GM12878 (cell line): ENCODE results near the gene APC2. TPM values are rescaled to one million over a fixed set of nuclear protein-coding genes. Genes with fewer than 3 reads are reported as not detected.

Experiments used
- ATAC-seq: fragments of 200-7000 bp; cut with Tn5 transposase; 3 replicates; pipeline ENCODE4 v1.9.1; 2020; ENCODE audit warnings: mild to moderate bottlenecking, moderate library complexity
- BruUV-seq: library from RNA; stranded (reverse); fragments of 400-500 nt; replicated peaks from 2 replicates; lab custom pipeline; 2021; lab: Mats Ljungman, UMichigan
- CTCF ChIA-PET: fragments of 300-600 bp; sonication (Branson Sonifier 250); formaldehyde crosslinking; extraction: SDS; loops from one replicate; lab custom pipeline; 2021; ENCODE audit warnings: inconsistent platforms; lab: Yijun Ruan, JAX
- POLR2A ChIA-PET: fragments of 350-600 bp; formaldehyde crosslinking; extraction: SDS; loops from one replicate; lab custom pipeline; 2021; ENCODE audit warnings: inconsistent platforms; lab: Charles Lee
- RAD21 ChIA-PET: fragments of 300-600 bp; sonication (Branson Sonifier 250); formaldehyde crosslinking; loops from one replicate; lab custom pipeline; 2023; ENCODE audit warnings: antibody characterized with exemption; ENCODE audit not compliant: unreplicated experiment; lab: Charles Lee
- SMC1A ChIA-PET: fragments of 300-600 bp; sonication (Branson Sonifier 250); formaldehyde crosslinking; loops from one replicate; lab custom pipeline; 2023; ENCODE audit not compliant: unreplicated experiment, uncharacterized antibody; lab: Charles Lee
- DNase-seq: peaks from one replicate; pipeline ENCODE4 v3.0.0-alpha.2; 2011; ENCODE audit warnings: low read depth, low spot score
- FAIRE-seq: peaks from 3 replicates; lab custom pipeline; 2011; peaks lifted over from hg19 to GRCh38; lab: Jason Lieb, UNC
- H2AFZ ChIP-seq: 2 replicates; pipeline ENCODE4 v1.6.0; 2011; ENCODE audit warnings: low read depth, low read length, control low read depth; ENCODE audit not compliant: control insufficient read depth
- H3K27ac ChIP-seq: 2 replicates; pipeline ENCODE4 v1.5.1; 2011; ENCODE audit warnings: control low read depth; ENCODE audit not compliant: control insufficient read depth, insufficient read depth
- H3K27me3 ChIP-seq, 2 experiments: replicated peaks in 1 of 2; 2 replicates each; pipeline versions ENCODE4 v1.6.0 to v1.6.1; 2011; ENCODE audit warnings: low read length in 1 of 2; ENCODE audit not compliant: control insufficient read depth in 2 of 2, insufficient read depth in 2 of 2
- H3K36me3 ChIP-seq, 2 experiments: 2 replicates each; pipeline ENCODE4 v1.5.1; 2011; ENCODE audit warnings: low read length in 1 of 2; ENCODE audit not compliant: control insufficient read depth in 2 of 2, insufficient read depth in 2 of 2
- H3K4me1 ChIP-seq: 2 replicates; pipeline ENCODE4 v1.6.1; 2011; ENCODE audit warnings: mild to moderate bottlenecking, low read length, moderate library complexity, mixed read lengths; ENCODE audit not compliant: control insufficient read depth, insufficient read depth
- H3K4me2 ChIP-seq: 2 replicates; pipeline ENCODE4 v1.6.0; 2011; ENCODE audit warnings: control low read depth; ENCODE audit not compliant: control insufficient read depth, insufficient read depth
- H3K4me3 ChIP-seq: fragments of 200-600 bp; sonication (generic); 2 replicates; pipeline ENCODE4 v1.5.1; 2016
- H3K79me2 ChIP-seq: 2 replicates; pipeline ENCODE4 v1.6.0; 2011; ENCODE audit warnings: low read length; ENCODE audit not compliant: control insufficient read depth, insufficient read depth
- H3K9ac ChIP-seq: 2 replicates; pipeline ENCODE4 v1.8.0; 2011; ENCODE audit warnings: low read length, control low read depth, mixed read lengths; ENCODE audit not compliant: control insufficient read depth, insufficient read depth
- H3K9me3 ChIP-seq: replicated peaks from 3 replicates; pipeline ENCODE4 v1.5.1; 2011; ENCODE audit warnings: mild to moderate bottlenecking, low read length; ENCODE audit not compliant: control insufficient read depth, insufficient read depth
- H4K20me1 ChIP-seq: 2 replicates; pipeline ENCODE4 v1.6.0; 2011; ENCODE audit not compliant: control insufficient read depth, insufficient read depth
- BRCA1 ChIP-seq: IDR thresholded peaks from 2 replicates; pipeline ENCODE4 v1.6.1; 2011; ENCODE audit warnings: low read depth, low read length, improper control_type of control experiment
- CHD2 ChIP-seq: IDR thresholded peaks from 2 replicates; pipeline ENCODE4 v1.6.1; 2011; ENCODE audit warnings: low read depth, low read length, improper control_type of control experiment, borderline replicate concordance
- EP300 ChIP-seq, 2 experiments: fragments of 150-350 bp in 1 of 2; IDR thresholded peaks; 2 replicates each; pipeline ENCODE4 v1.6.1; 2011 to 2012; ENCODE audit warnings: low read depth in 2 of 2, low read length in 2 of 2, borderline replicate concordance in 1 of 2, improper control_type of control experiment in 1 of 2, inconsistent platforms in 1 of 2; ENCODE audit not compliant: control insufficient read depth in 1 of 2
- GABPA ChIP-seq: IDR thresholded peaks from 2 replicates; pipeline ENCODE4 v1.6.1; 2014; ENCODE audit warnings: antibody characterized with exemption, low read depth, mild to moderate bottlenecking, inconsistent platforms
- IRF4 ChIP-seq: IDR thresholded peaks from 2 replicates; pipeline ENCODE4 v1.6.1; 2011; ENCODE audit warnings: low read depth, low read length
- POLR2A ChIP-seq: IDR thresholded peaks from 2 replicates; pipeline ENCODE4 v1.6.1; 2011; ENCODE audit warnings: low read depth, mild to moderate bottlenecking, low read length
- POLR2AphosphoS2 ChIP-seq: IDR thresholded peaks from 2 replicates; pipeline ENCODE4 v1.6.1; 2011; ENCODE audit warnings: low read depth, mild to moderate bottlenecking, low read length, improper control_type of control experiment, moderate library complexity
- POU2F2 ChIP-seq: IDR thresholded peaks from 3 replicates; pipeline ENCODE4 v1.6.1; 2011; ENCODE audit warnings: low read depth, mild to moderate bottlenecking, low read length, borderline replicate concordance
- SMAD5 ChIP-seq: IDR thresholded peaks from 2 replicates; pipeline ENCODE4 v1.6.1; 2016; ENCODE audit warnings: antibody characterized with exemption, low read depth
- SPI1 ChIP-seq: IDR thresholded peaks from 2 replicates; pipeline ENCODE4 v1.6.1; 2011; ENCODE audit warnings: low read depth, mild to moderate bottlenecking, low read length, moderate library complexity, borderline replicate concordance; ENCODE audit not compliant: insufficient read depth
- WGBS: methylation state at CpG from one replicate; pipeline ENCODE4 v1.1.6; 2016; ENCODE audit warnings: low lambda C conversion rate; ENCODE audit not compliant: insufficient replicate concordance, insufficient coverage; ENCODE audit errors: missing lambda C conversion rate; 5-methylcytosine and 5-hydroxymethylcytosine counted together
- in situ Hi-C: fragments of 300-500 bp; cut with MboI; formaldehyde crosslinking; loops from 9 replicates; pipeline ENCODE4 v1.14.3; 2018; ENCODE audit warnings: mixed read lengths
- intact Hi-C: fragments of 100-400 bp; cut with micrococcal nuclease; formaldehyde crosslinking; loops from one replicate; pipeline ENCODE4 v1.14.2; 2022; ENCODE audit not compliant: unreplicated experiment
- polyA plus RNA-seq, 11 experiments: library from polyadenylated mRNA; depleted of rRNA in 4 of 11; unstranded in 6 of 11; stranded (reverse) in 5 of 11; fragments of >200 nt; fragmentation: Nextera tagmentation in 4 of 11; fragmentation: Illumina TruSeq in 1 of 11; extraction: Ambion mirVana in 4 of 11; extraction: Trizol in 1 of 11; gene quantifications; 1 replicate in 1 of 11; 2 replicates in 10 of 11; pipeline versions ENCODE4 v1.2.1 to v1.2.3, GENCODE V29; 2011 to 2016; ENCODE audit warnings: inconsistent platforms in 2 of 11, missing spikeins in 2 of 11, low read depth in 1 of 11
- total RNA-seq, 4 experiments: library from RNA; depleted of rRNA in 3 of 4; stranded (reverse); fragments of >200 nt in 3 of 4; fragmentation: Illumina TruSeq in 1 of 4; extraction: Trizol in 1 of 4; gene quantifications; 2 replicates each; pipeline versions ENCODE4 v1.2.1 to v1.2.3, GENCODE V29; 2013 to 2021
- TF ChIP-seq, protein P1 (sequence below): fragments of 450-650 bp; IDR thresholded peaks from 2 replicates; pipeline ENCODE4 v1.6.1; 2016; ENCODE audit warnings: mild to moderate bottlenecking

APC2 gene
- total and polyA plus RNA-seq, 10 of the 15 experiments (the other 5 are each of a cell fraction or from before 2014, with no cell fraction given) = under 0.01 to 0.73 (median 0.04) TPM; not detected in 5

GRCh38 chr19:1435378-1435989 lies 14.4 kb upstream of the APC2 start:
- Histone ChIP-seq H3K4me1 (peaks cover 8% of the 10 kb centered on the region), H3K9me3 (no peaks in the 10 kb centered on the region), H3K4me2 (no peak overlapping the region), H3K27ac (no peak overlapping the region), H3K4me3 (no peak overlapping the region), H3K79me2 (peaks cover 23% of the 10 kb centered on the region), H3K27me3 (no peaks in the 10 kb centered on the region), H2AFZ (no peak overlapping the region), H4K20me1 (no peaks in the 10 kb centered on the region; the same call in 1 of the 2 replicates), H3K9ac (no peak overlapping the region), H3K36me3 (peaks cover 3 to 30% of the 10 kb centered on the region in 2 experiments)
- TF ChIP-seq POLR2A (peak; percentile 52; the same call in 1 of the 2 replicates), POU2F2 (no peak), SPI1 (no peak)
- BruUV-seq = no TSS peak
- POLR2A ChIA-PET = no interaction called here
- 87% methylated on average over 21 of the region's 21 CpGs for WGBS
- FAIRE-seq (no peak), ATAC-seq (no peak), DNase-seq (no peak)
- SMC1A ChIA-PET = interaction anchor here (0.5 kb wide), 1 partner anchor 18 kb away, joined by 3 read pairs; no protein-coding TSS in a partner anchor
- RAD21 ChIA-PET = interaction anchor here (0.8 kb wide), 1 partner anchor 9 kb away, joined by 3 read pairs; no protein-coding TSS in a partner anchor
- intact Hi-C loops (no loop called here), in situ Hi-C loops (no loop called here)
- CTCF ChIA-PET = interaction anchor here (0.5 kb wide), 1 partner anchor 357 kb away, joined by 3 read pairs; no protein-coding TSS in a partner anchor

DNA sequence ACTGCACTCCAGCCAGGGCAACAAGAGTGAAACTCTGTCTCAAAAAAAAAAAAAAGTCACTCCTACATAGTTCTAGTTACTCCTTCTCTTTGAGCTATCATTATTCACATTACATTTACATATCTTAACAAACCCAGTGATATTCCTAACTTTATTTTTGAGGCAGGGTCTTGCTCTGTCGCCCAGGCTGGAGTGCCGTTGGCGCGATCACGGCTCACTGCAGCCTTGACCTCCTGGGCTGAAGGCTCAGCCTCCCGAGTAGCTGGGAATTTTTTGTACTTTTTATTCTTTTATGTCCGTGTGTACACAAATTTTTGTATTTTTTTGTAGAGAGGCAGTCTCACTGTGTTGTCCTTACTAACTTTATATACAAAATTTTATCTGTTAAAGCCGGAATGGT lies 12.3 kb upstream of the APC2 start:
- CTCF ChIA-PET = interaction anchor here (0.6 to 2.0 kb wide), 8 partner anchors 23 to 162 kb away, joined by 3 to 6 read pairs (median 4); partner anchors contain the start of gene FAM174C
- no peak overlapping the region for H3K4me2 ChIP-seq

More for the DNA sequence above, 12.3 kb upstream of the APC2 start:
- Histone ChIP-seq H4K20me1 (no peaks in the 10 kb centered on the region; the same call in 1 of the 2 replicates), H3K9ac (no peak overlapping the region), H3K4me3 (0 out of 2 replicates have a peak overlapping the region, but pooled peaks have one; percentile 27), H3K27me3 (no peaks in the 10 kb centered on the region), H3K79me2 (peaks cover 30% of the 10 kb centered on the region), H3K4me1 (peaks cover 8% of the 10 kb centered on the region), H3K27ac (no peak overlapping the region), H3K36me3 (peaks cover 15 to 37% of the 10 kb centered on the region in 2 experiments), H3K9me3 (no peaks in the 10 kb centered on the region), H2AFZ (no peak overlapping the region; the same call in 1 of the 2 replicates)
- DNase-seq (no peak), FAIRE-seq (no peak), ATAC-seq (no peak)
- intact Hi-C loops (no loop called here), in situ Hi-C loops (no loop called here)
- ChIA-PET POLR2A (no interaction called here), RAD21 (no interaction called here), SMC1A (interaction anchor here (0.7 to 1.4 kb wide), 3 partner anchors 17 to 75 kb away, joined by 3 to 4 read pairs (median 3); no protein-coding TSS in a partner anchor)
- TF ChIP-seq SMAD5 (no peak), BRCA1 (no peak), CHD2 (no peak), GABPA (no peak), POLR2AphosphoS2 (no peak), IRF4 (no peak), EP300 (IDR thresholded peaks at IDR 0.05; ENCODE audit: borderline replicate concordance in 1 of 2, control insufficient read depth in 1 of 2, low read depth in 2 of 2, low read length in 2 of 2) (no peak)
- TF ChIP-seq, protein P1, sequence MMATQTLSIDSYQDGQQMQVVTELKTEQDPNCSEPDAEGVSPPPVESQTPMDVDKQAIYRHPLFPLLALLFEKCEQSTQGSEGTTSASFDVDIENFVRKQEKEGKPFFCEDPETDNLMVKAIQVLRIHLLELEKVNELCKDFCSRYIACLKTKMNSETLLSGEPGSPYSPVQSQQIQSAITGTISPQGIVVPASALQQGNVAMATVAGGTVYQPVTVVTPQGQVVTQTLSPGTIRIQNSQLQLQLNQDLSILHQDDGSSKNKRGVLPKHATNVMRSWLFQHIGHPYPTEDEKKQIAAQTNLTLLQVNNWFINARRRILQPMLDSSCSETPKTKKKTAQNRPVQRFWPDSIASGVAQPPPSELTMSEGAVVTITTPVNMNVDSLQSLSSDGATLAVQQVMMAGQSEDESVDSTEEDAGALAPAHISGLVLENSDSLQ = no peak
- WGBS = 43% methylated on average over 8 of the region's 8 CpGs
- no TSS peak for BruUV-seq
